GM10266 (cell line): ENCODE data around the gene TGM1.

Experiments
- DNase-seq: peaks from one replicate; pipeline ENCODE4 v3.0.0; 2012; ENCODE audit errors: extremely low spot score
- TF ChIP-seq, protein P1 (sequence below): IDR thresholded peaks from 2 replicates; pipeline ENCODE4 v1.5.1; 2012; ENCODE audit warnings: mild to moderate bottlenecking, low read depth; ENCODE audit not compliant: control insufficient read depth, insufficient read depth; ENCODE audit errors: missing control alignments

TGM1 gene

DNA sequence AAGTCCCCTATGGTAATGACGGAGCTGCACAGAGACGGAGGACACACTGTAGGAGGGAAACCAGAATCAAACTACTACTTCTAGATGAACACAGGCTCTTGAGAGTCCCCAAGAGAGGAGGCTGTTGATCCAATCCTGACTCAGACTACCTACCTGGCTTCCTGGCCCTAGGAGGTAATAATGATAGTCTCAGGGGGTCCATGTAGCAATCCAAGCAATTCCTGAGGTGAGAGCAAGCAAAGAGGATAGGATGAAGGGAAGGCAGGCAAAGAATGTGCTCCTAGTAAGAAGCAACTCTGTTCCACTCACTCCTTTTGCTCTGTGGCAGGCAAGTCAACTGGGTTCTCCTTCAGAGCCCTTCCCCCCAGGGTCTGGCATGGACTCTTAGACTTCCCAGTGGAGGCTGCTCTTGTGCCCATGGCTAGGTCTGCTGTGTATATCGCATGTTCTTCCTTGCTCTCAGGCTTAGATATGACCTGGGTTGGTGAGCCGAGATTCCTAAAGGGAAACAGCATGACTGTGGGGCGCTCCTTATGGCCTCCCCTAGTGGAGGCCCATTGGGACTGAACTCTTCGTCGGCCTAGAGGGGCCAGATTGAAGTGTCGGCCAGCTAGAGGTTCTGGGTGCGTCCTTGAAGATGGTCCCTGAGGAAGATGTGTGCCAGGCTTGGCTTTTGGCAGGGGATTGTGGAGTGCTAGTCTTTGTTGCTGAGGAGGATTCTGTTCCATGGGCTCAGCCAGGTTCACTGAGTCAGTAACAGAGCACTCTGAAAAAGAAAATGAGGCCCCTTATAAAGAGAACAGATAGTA lies 22.7 kb downstream of the TGM1 start:
- no peak for DNase-seq
- TF ChIP-seq, protein P1, sequence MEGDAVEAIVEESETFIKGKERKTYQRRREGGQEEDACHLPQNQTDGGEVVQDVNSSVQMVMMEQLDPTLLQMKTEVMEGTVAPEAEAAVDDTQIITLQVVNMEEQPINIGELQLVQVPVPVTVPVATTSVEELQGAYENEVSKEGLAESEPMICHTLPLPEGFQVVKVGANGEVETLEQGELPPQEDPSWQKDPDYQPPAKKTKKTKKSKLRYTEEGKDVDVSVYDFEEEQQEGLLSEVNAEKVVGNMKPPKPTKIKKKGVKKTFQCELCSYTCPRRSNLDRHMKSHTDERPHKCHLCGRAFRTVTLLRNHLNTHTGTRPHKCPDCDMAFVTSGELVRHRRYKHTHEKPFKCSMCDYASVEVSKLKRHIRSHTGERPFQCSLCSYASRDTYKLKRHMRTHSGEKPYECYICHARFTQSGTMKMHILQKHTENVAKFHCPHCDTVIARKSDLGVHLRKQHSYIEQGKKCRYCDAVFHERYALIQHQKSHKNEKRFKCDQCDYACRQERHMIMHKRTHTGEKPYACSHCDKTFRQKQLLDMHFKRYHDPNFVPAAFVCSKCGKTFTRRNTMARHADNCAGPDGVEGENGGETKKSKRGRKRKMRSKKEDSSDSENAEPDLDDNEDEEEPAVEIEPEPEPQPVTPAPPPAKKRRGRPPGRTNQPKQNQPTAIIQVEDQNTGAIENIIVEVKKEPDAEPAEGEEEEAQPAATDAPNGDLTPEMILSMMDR = no peak

DNA sequence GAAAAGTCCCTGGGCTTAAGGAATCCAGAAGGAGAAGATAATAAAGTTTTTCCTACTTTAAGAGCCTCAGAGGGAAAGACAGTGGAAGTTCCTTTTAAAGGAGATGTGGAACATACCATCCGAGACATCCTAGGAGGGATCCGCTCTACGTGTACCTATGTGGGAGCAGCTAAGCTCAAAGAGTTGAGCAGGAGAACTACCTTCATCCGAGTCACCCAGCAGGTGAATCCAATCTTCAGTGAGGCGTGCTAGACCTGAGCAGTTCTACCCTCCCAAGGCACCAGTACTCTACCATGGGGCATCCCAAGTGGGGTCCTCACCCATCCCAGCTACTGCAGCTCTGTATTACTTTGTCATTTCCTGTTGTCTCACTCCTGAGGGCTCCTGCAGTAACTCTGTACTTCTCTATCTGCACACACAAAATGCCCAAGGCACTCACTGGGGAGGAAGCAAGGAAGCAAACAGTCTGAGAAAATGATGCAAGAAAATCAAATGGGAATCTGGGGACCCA lies 24.4 kb downstream of the TGM1 start:
- TF ChIP-seq, protein P1 = no peak
- no peak for DNase-seq

DNA sequence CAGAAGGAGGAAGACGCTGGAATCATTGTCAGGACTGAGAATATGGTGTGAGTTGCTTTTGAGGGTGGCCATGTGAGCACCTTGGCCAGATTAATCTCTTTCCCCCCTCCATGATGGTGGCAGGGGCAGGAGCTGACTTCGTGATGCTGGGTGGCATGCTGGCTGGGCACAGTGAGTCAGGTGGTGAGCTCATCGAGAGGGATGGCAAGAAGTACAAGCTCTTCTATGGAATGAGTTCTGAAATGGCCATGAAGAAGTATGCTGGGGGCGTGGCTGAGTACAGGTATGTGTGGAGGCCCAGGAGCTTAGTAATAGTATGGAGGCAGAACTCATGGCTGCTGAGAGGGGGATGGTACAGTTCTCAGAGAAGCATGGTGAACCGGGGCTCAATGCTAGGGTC lies 24.9 kb downstream of the TGM1 start:
- TF ChIP-seq, protein P1 = no peak

DNA sequence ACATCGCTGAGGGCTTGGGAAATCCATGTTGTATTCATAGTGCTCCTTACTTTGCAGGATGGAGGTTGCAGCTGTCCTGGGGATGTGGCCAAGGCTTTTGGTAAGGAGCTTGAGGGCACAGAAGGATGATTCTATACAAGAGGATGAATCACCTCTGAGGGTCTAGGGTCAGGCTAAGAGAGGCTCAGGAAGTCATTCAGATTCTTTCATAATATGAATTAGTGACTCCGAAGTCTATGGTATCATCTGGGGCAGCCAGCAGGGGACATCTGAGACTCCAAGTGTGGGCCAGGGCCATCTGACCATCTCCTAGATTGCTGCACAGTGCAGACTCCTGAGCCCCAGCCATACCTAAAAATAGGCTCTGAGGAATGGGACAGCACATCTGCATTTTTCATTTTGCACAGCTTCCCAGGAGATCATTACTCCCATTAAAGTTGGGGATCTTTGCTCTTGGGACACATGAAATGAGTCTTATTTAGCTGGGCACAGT lies 25.5 kb downstream of the TGM1 start:
- DNase-seq = no peak
- TF ChIP-seq, protein P1 = no peak

More for the DNA sequence above, 24.9 kb downstream of the TGM1 start:
- no peak for DNase-seq

DNA sequence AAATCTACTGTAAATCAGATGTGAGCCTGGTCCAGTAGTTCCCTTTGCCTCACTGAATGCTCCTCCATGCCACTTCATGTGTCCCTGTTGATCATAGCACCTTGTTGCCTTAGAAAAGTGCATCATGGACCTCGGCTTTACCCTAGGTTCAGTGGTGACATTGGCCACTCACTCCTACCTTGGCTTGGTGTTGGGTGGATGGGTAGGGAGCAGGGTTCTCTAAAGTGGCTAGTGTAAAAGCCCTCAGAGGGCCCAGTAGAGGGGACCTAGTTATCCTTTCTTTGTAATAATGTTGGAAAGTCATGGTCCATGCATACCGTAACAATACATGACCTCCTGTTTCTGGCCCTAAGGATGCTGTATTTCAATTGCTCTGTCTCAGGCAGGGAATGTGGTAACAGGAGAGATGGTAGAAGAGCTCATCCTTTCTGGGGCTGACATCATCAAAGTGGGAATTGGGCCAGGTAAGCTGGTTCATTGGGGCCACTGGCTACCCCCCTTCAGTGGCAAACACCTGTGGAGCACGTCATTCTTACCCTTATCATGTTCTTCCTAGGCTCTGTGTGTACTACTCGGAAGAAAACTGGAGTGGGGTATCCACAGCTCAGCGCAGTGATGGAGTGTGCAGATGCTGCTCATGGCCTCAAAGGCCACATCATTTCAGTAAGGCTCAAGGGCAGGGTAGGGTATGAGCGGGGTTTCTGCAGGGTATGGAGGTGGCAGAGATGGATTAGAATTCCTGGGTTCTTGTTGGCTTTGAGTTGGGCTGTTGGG lies 26.1 kb downstream of the TGM1 start:
- DNase-seq = no peak
- TF ChIP-seq, protein P1 = no peak

DNA sequence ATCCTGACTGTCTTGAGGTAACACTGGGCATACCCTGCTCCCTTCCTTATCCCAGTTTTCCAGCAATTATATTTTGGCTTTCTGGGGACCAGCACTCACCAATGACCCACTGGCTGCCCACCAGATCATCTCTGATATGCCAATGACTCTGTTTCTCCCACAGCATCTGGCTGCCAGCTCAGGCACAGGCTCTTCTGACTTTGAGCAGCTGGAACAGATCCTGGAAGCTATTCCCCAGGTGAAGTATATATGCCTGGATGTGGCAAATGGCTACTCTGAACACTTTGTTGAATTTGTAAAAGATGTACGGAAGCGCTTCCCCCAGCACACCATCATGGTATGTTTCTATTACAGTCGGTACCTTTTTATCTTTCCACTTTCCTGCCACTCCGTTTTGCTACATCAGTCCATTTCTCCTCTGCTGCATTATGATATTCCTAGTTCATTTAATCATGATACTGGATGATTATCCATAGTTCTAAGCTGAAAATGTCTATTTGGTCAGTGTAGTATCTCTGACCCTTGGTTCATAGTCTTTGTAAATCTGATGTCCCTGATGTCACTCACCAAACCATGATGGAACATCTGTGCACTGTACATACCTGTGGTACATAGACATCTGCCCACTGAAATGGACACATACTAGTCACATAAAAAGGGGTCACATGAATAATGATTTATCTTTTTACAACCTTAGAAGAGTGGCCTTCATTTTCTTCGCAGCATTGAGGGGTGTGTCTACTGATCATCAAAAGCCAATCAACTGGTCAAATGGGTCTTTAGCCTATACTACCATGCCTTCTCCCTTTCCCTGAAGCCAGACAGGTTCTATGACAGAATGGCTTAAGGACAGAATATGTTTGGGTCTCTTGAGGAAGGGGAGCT lies 26.9 kb downstream of the TGM1 start:
- no peak for DNase-seq
- TF ChIP-seq, protein P1 = no peak
